GM23338 (cell line): ENCODE data around the gene USH2A. TPM values are rescaled to one million over a fixed set of nuclear protein-coding genes. Genes with fewer than 3 reads are reported as not detected.
"Not testable (repeated sequence)": the region's sequence is repeated elsewhere in the genome, so short reads cannot be mapped to it uniquely, and the experiment has no call there.

ENCODE experiments used
- ATAC-seq: fragments of 200-7000 bp; cut with Tn5 transposase; 3 replicates; pipeline ENCODE4 v1.9.1; 2020
- DNase-seq: peaks from one replicate; pipeline ENCODE4 v3.0.0-alpha.2; 2015; ENCODE audit warnings: low spot score
- H2AFZ ChIP-seq: fragments of 200-600 bp; sonication (generic); 2 replicates; pipeline ENCODE4 v1.8.0; 2016; ENCODE audit warnings: antibody characterized with exemption, mild to moderate bottlenecking, moderate library complexity
- H3F3A ChIP-seq: fragments of 200-600 bp; sonication (generic); replicated peaks from 2 replicates; pipeline ENCODE4 v1.8.0; 2017; ENCODE audit warnings: antibody characterized with exemption, mixed run types, low read depth
- H3K27ac ChIP-seq: fragments of 200-600 bp; sonication (generic); 2 replicates; pipeline ENCODE4 v1.6.1; 2016; ENCODE audit warnings: low read depth
- H3K27me3 ChIP-seq: fragments of 200-600 bp; sonication (generic); 2 replicates; pipeline ENCODE4 v1.8.0; 2016; ENCODE audit warnings: mild to moderate bottlenecking, mixed run types, moderate library complexity; ENCODE audit not compliant: insufficient read depth
- H3K36me3 ChIP-seq: fragments of 200-600 bp; sonication (generic); 2 replicates; pipeline ENCODE4 v1.8.0; 2016; ENCODE audit warnings: mild to moderate bottlenecking; ENCODE audit not compliant: insufficient read depth
- H3K4me1 ChIP-seq: fragments of 200-600 bp; sonication (generic); 2 replicates; pipeline ENCODE4 v1.8.0; 2016; ENCODE audit warnings: mild to moderate bottlenecking, moderate library complexity; ENCODE audit not compliant: insufficient read depth
- H3K4me2 ChIP-seq: fragments of 200-600 bp; sonication (generic); 2 replicates; pipeline ENCODE4 v1.7.1; 2017; ENCODE audit warnings: mixed run types
- H3K4me3 ChIP-seq: fragments of 200-600 bp; sonication (generic); 2 replicates; pipeline ENCODE4 v1.6.1; 2016; ENCODE audit warnings: mixed run types
- H3K79me2 ChIP-seq: fragments of 200-600 bp; sonication (generic); replicated peaks from 2 replicates; pipeline ENCODE4 v1.8.0; 2017; ENCODE audit warnings: mild to moderate bottlenecking; ENCODE audit not compliant: insufficient read depth
- H3K9me2 ChIP-seq: fragments of 200-600 bp; sonication (generic); 2 replicates; pipeline ENCODE4 v1.8.0; 2017; ENCODE audit not compliant: insufficient read depth
- H4K20me1 ChIP-seq: fragments of 200-600 bp; sonication (generic); replicated peaks from 2 replicates; pipeline ENCODE4 v1.8.0; 2017; ENCODE audit warnings: mild to moderate bottlenecking; ENCODE audit not compliant: insufficient read depth
- H3K27ac Mint-ChIP-seq: 2 replicates; pipeline ENCODE4 v1.8.0; 2020; ENCODE audit warnings: inconsistent platforms, mild to moderate bottlenecking, moderate library complexity, mixed read lengths
- H3K27me3 Mint-ChIP-seq: 3 replicates; pipeline ENCODE4 v1.8.0; 2022; ENCODE audit warnings: low read depth, mild to moderate bottlenecking, moderate library complexity, mixed read lengths, inconsistent platforms; ENCODE audit not compliant: insufficient read depth, poor library complexity
- H3K36me3 Mint-ChIP-seq: 3 replicates; pipeline ENCODE4 v1.8.0; 2021; ENCODE audit warnings: low read depth, mild to moderate bottlenecking, inconsistent platforms, moderate library complexity, mixed read lengths
- H3K4me1 Mint-ChIP-seq: 3 replicates; pipeline ENCODE4 v1.8.0; 2020; ENCODE audit warnings: mild to moderate bottlenecking, inconsistent platforms, mixed read lengths
- H3K4me3 Mint-ChIP-seq: 3 replicates; pipeline ENCODE4 v1.8.0; 2021; ENCODE audit warnings: moderate library complexity, mild to moderate bottlenecking, inconsistent platforms, mixed read lengths
- H3K9me3 Mint-ChIP-seq: 3 replicates; pipeline ENCODE4 v1.8.0; 2020; ENCODE audit warnings: moderate library complexity, mild to moderate bottlenecking, inconsistent platforms, mixed read lengths
- CREB1 ChIP-seq: fragments of 250-450 bp; sonication (Bioruptor Pico); IDR thresholded peaks from 2 replicates; pipeline ENCODE4 v1.5.0; 2020; ENCODE audit warnings: low read depth, mild to moderate bottlenecking, moderate library complexity
- CTCF ChIP-seq, 2 experiments: fragments of 200-600 bp in 1 of 2; sonication (generic) in 1 of 2; conservative IDR thresholded peaks; 2 replicates each; pipeline versions ENCODE4 v1.5.1 to v1.6.1; 2016 to 2017; ENCODE audit warnings: antibody characterized with exemption in 2 of 2, low read depth in 2 of 2, mild to moderate bottlenecking in 2 of 2, moderate library complexity in 1 of 2
- EZH2phosphoT487 ChIP-seq: fragments of 200-600 bp; sonication (generic); IDR thresholded peaks from one replicate; pipeline ENCODE4 v1.8.1; 2018; ENCODE audit warnings: antibody characterized with exemption; ENCODE audit not compliant: unreplicated experiment
- POLR2AphosphoS5 ChIP-seq: IDR thresholded peaks from 2 replicates; pipeline ENCODE4 v1.6.1; 2016; ENCODE audit warnings: antibody characterized with exemption, low read depth
- REST ChIP-seq: IDR thresholded peaks from one replicate; pipeline ENCODE4 v1.6.1; 2018; ENCODE audit warnings: antibody characterized with exemption; ENCODE audit not compliant: unreplicated experiment
- STAT1 ChIP-seq: IDR thresholded peaks from one replicate; pipeline ENCODE4 v1.6.1; 2016; ENCODE audit warnings: antibody characterized with exemption; ENCODE audit not compliant: unreplicated experiment
- ZNF114 ChIP-seq: fragments of 250-450 bp; sonication (Bioruptor Pico); IDR thresholded peaks from 2 replicates; pipeline ENCODE4 v1.5.0; 2020; ENCODE audit warnings: mild to moderate bottlenecking, moderate library complexity
- ZNF462 ChIP-seq: fragments of 250-450 bp; sonication (Bioruptor Pico); IDR thresholded peaks from 2 replicates; pipeline ENCODE4 v1.5.0; 2020; ENCODE audit warnings: mild to moderate bottlenecking, moderate library complexity
- polyA plus RNA-seq: library from polyadenylated mRNA; unstranded; fragments of >200 nt; fragmentation: Nextera tagmentation; extraction: Ambion mirVana; gene quantifications from 2 replicates; pipeline ENCODE4 v1.2.1, GENCODE V29; 2016
- total RNA-seq: library from RNA; depleted of rRNA; stranded (reverse); fragments of >200 nt; shearing (Covaris generic); gene quantifications from 2 replicates; pipeline ENCODE4 v1.2.3, GENCODE V29; 2014

The USH2A gene
- total and polyA plus RNA-seq, 2 experiments from 2014 or later = 0.03 TPM

GRCh38 chr1:216014086-216014485 is 409.2 kb downstream of the USH2A start (continued):
- TF ChIP-seq ZNF462 (no peak), ZNF114 (CRISPR knock-in tag) (no peak), CREB1 (no peak)

GRCh38 chr1:216009456-216009855 is 413.8 kb downstream of the USH2A start:
- not testable (repeated sequence) for H3K4me2 ChIP-seq, H2AFZ ChIP-seq, H3F3A ChIP-seq, ATAC-seq, H3K4me3 ChIP-seq, H3K27ac Mint-ChIP-seq, H3K79me2 ChIP-seq, H4K20me1 ChIP-seq, H3K27me3 Mint-ChIP-seq, H3K27ac ChIP-seq, H3K36me3 ChIP-seq, DNase-seq, H3K27me3 ChIP-seq, H3K4me1 ChIP-seq, H3K4me3 Mint-ChIP-seq, H3K9me2 ChIP-seq
- Mint-ChIP-seq H3K4me1 (peaks cover 13% of the 10 kb centered on the region), H3K36me3 (peaks cover 15% of the 10 kb centered on the region), H3K9me3 (peaks cover 16% of the 10 kb centered on the region)

- Mint-ChIP-seq H3K4me3 (no peak overlapping the region), H3K9me3 (peaks cover 16% of the 10 kb centered on the region), H3K36me3 (peaks cover 15% of the 10 kb centered on the region), H3K4me1 (0 out of 3 replicates have a peak, but pooled peaks cover 3% of the 10 kb centered on the region), H3K27ac (no peak overlapping the region), H3K27me3 (peaks cover 5% of the 10 kb centered on the region)
- Histone ChIP-seq H3F3A (no peaks in the 10 kb centered on the region), H3K79me2 (no peaks in the 10 kb centered on the region), H3K36me3 (no peaks in the 10 kb centered on the region), H4K20me1 (no peaks in the 10 kb centered on the region), H3K9me2 (peaks cover 14% of the 10 kb centered on the region), H3K4me2 (no peak overlapping the region), H3K4me3 (no peak overlapping the region), H2AFZ (no peak overlapping the region), H3K27ac (no peak overlapping the region), H3K4me1 (no peaks in the 10 kb centered on the region), H3K27me3 (no peaks in the 10 kb centered on the region)
- ATAC-seq = no peak
- no peak for DNase-seq
- TF ChIP-seq STAT1 = no peak
- TF ChIP-seq EZH2phosphoT487 = no peak
- no peak for TF ChIP-seq REST
- no peak for TF ChIP-seq CTCF (conservative IDR thresholded peaks at IDR 0.05; ENCODE audit: low read depth in 2 of 2)
- TF ChIP-seq POLR2AphosphoS5 = no peak
These were observed 417.3 kb downstream of the USH2A start for GRCh38 chr1:216005916-216006315.
